NCI-H1092 treated with DMSO at 0.1 percent for 48 hours (cell line): Measurements from ENCODE around the gene FBXO41.

Source experiments
- DNase-seq: peaks from one replicate; lab custom pipeline; 2025; lab: John Stamatoyannopoulos, UW

FBXO41 gene

GRCh38 chr2:73246850-73247249 is 37.4 kb downstream of the FBXO41 start:
- no peak for DNase-seq

DNA sequence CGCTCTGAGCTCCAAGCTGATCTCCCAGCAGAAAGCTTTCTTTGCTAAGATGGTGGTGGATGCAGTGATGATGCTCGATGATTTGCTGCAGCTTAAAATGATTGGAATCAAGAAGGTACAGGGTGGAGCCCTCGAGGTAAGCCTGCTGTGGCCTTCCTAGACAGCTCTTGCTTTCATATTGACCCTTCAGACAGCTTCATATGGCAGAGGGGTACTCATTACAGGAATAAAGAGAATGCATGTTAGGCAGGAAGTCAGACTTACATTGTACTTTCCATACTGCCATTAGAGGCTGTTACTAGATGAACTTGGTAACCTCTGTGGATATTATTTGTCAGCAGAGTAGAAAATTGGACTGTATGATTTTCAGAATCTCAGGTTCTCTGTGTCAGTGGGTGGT is 39.7 kb downstream of the FBXO41 start:
- no peak for DNase-seq

DNA sequence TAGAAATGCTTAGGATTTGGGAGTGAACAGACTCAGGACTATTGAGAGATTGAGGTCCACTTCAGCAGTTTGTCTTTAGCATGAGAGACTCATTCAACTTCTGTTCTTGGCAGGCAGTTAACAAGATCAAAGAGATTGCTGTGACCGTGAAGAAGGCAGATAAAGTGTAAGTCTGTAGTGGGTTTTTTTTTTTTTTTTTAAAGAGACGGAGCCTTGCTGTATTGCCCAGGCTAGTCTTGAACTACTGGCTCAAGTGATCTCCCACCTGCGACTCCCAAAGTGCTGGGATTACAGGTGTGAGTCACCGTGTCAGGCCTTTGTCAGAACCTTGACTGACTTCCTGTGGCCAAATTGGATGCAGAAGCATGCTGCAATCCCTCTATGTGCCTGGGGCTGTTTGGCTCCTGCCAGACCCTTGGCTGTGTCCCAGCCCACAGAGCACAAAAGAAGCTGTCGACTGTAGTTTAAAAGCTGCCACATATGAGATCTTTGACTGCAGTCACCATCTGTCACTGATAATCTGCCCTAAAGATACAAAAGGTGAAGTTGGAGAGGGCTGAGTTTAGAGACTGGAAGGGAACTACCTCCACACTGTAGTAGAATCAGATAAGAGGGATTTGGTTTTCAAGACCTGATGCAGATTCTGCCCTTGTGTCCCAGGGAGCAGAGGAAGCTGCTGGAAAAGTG is 40.3 kb downstream of the FBXO41 start:
- DNase-seq: no peak

GRCh38 chr2:73239776-73240175 is 44.5 kb downstream of the FBXO41 start:
- DNase-seq: no peak

DNA sequence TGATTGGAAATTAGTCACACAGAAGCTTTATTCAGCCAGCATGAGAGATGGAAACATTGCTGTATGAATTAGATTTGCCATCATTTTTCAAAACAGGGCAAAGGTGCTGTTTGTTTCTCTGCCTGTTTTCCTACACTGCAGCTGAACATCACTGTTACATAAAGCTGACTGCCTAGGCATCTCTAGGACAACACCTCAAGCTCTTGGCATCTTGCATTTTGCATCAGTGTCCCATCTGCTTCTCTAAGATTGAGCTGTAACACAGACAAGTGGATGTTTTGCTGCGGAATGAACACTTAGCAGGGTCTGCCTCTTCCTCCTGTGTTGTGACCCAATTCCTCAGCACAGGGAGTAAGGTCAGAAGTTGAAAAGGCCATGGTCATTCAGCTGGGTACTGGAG is 45.3 kb downstream of the FBXO41 start:
- no peak for DNase-seq

DNA sequence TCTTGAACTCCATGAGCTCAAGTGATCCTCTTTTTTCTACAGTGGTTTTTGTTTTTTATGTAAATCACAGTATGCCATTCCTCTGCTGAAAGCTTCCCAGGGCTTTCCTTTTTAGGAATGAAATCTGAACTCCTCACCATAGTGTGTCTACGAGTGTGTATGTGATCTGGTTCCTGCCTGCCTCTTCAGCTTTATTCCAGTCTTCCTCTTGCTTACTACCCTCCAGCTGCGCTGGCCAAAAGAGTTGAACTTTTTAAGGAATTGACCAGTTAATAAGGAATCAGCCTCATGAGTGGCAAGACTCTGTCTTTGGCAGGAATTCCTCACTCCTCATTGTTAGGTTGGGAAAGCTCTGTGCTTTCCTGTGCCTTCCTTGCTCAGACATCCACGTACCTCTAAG is 46.1 kb downstream of the FBXO41 start:
- no peak for DNase-seq

DNA sequence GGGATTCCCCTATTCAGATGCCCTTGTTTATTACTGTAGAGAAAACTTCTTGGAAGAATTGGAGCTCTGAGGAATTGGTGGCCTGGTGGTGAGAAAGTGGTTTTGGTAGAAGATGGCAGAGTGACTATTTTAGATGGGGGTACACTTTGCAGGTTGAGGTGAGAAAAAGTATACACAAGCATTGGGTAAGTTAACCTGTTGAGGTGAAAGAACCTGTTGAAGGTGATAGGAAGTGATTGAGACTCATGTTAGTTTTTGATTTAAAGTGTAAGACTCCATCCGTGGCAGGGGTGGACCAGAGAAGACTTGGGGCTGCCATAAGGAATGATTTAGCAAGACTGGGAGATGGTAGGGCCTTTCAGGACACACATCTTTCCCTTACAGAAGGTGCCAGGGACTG is 47.1 kb downstream of the FBXO41 start:
- no peak for DNase-seq

DNA sequence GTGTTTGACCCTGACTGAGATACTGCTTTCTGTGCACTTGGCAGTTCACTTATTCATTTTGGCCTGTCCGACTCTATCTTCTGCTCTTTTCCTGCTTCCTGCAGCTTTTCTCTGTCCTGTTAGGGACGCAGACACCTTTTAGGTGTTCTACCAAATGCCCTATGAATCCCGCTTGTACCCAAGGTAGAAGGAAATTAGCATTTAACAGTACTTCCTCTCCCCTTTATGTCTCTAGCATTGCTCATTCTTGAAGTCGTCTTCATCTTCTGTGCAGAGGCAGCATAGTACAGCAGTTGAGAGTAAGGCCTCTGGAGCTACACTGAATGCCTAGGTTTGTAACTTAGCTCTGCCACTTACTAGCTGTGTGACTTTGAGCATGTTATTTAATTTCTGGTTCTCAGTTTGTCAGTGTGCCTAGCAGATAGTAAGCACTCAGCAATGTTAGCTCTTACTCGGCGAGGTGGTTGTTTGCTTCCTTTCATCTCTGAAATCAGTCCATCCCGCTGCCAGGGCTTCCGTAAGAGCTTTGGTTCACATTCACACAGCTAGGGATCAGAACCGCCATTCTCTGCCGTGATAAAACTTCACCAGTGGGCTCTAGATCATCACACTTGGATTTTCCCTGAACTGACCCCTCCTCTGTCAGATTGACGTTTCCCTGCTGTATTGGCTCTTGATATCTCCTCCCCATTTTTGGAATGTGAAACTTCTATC is 48.8 kb downstream of the FBXO41 start:
- no peak for DNase-seq

GRCh38 chr2:73233932-73234832 is 50.1 kb downstream of the FBXO41 start, which contains the start of gene CCT7:
Gene CCT7, plus strand, starts transcription at chr2:73234308. Its CDS starts 71 bp downstream, at chr2:73234379.
- peak; percentile 91 for DNase-seq

GRCh38 chr2:73233154-73233931 is 50.9 kb downstream of the FBXO41 start, which contains the start of gene PRADC1:
Gene PRADC1, minus strand, starts transcription at chr2:73233239. Its CDS starts 79 bp downstream, at chr2:73233160.
- DNase-seq: peak; percentile 98

GRCh38 chr2:73232403-73233153 is 51.7 kb downstream of the FBXO41 start:
- peak; percentile 10 for DNase-seq

GRCh38 chr2:73228631-73229030 is 55.6 kb downstream of the FBXO41 start:
- no peak for DNase-seq

- DNase-seq: no peak
Observed at GRCh38 chr2:73227086-73227485, 57.2 kb downstream of the FBXO41 start.

DNA sequence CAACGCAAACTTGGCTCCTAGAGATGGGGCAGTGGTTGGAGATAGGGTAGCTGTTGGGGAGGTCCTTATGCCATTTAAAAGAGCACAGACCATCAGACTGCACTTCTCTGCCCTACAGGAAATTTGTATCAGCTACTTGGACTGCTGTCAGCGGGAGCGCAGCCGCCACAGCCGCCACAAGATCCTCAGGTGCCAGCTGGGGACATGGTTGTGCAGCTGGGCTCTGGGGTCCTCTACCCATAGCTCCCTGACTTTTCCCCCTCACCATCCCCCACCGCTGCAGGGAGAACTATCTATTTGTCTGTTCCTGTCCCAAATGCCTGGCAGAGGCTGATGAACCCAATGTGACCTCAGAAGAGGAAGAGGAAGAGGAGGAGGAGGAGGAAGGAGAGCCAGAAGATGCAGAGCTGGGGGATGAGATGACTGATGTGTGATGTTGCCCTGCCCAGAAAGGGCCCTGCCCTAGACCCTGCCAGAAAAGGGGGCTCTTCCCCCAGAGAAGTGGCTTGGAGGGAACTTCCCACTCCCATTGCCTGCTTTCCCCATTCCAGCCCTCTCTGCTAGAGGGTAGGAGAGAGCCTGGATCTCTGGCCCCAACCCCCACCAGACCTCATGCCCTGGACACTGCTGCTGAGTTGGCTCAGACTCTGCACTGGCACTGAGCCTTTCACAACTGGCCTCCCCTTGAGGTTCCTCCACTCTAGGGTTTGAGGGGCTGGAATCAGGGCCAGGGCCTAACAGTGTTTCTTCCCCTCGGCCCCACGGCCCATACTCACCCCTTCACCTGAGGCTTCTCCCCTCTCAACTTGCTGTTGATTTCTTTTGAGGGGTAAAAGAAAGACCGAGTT is 58.5 kb downstream of the FBXO41 start:
- no peak for DNase-seq

- DNase-seq: no peak
Observed at GRCh38 chr2:73223821-73224220, 60.5 kb downstream of the FBXO41 start.

- DNase-seq: no peak
Observed at GRCh38 chr2:73218298-73218697, 66.0 kb downstream of the FBXO41 start.

DNA sequence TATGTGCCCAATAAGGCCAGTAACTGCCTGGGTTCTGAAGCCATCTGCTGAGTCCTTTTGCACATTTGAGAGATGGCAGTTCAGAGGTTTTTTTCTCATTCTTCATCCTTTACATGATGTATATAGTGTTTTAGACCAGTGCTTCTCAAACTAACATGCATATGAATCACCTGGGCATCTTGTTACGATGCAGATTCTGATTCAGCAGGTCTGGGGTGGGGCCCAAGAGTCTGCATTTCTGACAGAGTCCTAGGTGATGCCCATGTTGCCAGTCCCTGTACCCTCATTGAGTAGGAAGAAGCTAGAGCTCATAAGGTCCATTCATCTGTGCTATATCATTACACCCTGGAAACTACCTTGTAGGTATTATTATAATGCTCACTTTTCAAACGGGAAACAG is 66.5 kb downstream of the FBXO41 start:
- no peak for DNase-seq

DNA sequence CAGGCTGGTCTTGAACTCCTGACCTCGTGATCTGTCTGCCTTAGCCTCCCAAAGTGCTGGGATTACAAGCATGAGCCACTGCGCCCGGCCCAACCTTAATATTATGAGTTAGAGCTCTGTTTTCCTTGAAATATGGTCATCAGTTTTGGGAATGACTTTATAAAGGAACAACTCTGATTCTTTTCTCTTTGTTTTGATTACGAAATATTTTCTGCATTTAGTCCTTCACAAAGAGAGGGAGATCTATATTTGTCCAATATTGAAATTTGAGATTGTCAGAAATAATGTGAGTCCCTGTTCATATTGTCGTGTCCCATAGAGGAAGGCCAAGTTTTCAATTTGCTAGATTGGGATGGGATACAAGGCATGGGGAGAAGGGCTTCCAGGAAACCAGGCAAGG is 67.1 kb downstream of the FBXO41 start:
- DNase-seq: no peak

DNA sequence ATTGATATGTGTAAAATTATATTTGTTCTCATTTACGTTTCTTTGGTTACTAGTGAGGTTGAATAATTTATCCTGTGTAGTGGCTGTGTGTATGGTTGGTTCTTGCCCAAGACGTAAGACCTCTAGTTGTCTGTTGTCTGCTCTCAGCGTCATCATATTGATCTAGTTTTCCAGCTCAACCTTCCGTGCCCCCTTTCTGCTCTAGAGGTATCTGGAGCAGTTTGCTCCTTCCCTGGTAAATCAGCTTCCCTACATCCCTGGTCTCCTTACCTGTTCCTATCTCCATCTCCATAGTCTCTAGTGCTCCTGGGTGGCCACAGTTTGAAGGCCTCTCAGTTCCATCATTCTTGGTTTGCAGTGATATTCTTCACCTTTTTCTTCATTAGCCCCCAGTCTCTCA is 69.0 kb downstream of the FBXO41 start:
- no peak for DNase-seq
